ENCODE measurements around the gene PSMD13. TPM values are rescaled to one million over a fixed set of nuclear protein-coding genes. Genes with fewer than 3 reads are reported as not detected.
"Not testable (repeated sequence)": the region's sequence is repeated elsewhere in the genome, so short reads cannot be mapped to it uniquely, and the experiment has no call there.

Gene PSMD13
- 108 TPM for polyA plus RNA-seq (2013)

- H3K27ac ChIP-seq (ENCODE audit: insufficient read depth in 1 of 2, low read depth in 1 of 2, low read length in 2 of 2, poor library complexity in 1 of 2, severe bottlenecking in 2 of 2): peak within 1 kb of the TSS; percentile 93 to 97
- peak; percentile 89 to 91 (median 90) for DNase-seq
- ChIA-PET POLR2A (interaction anchor here (0.6 to 1.6 kb wide), 3 partner anchors 30 to 68 kb away, joined by 3 to 11 read pairs (median 4); partner anchors contain the start of genes BET1L and RIC8A), CTCF (interaction anchor here (1.1 to 7.9 kb wide), 6 partner anchors 13 to 40 kb away, joined by 3 to 61 read pairs (median 5); no protein-coding TSS in a partner anchor)
- H3K27me3 ChIP-seq (replicated peaks in 2 of 5; ENCODE audit: control insufficient read depth in 4 of 5, insufficient read depth in 5 of 5, low read length in 4 of 5): no peaks in the 10 kb centered on the region
- H3K36me3 ChIP-seq (ENCODE audit: control insufficient read depth in 4 of 4, insufficient read depth in 4 of 4, low read length in 3 of 4): peaks cover 2 to 26% (median 10%) of the 10 kb centered on the region in 4 experiments
- no peaks in the 10 kb centered on the region for H3K9me3 ChIP-seq (ENCODE audit: control extremely low read depth in 1 of 5, control insufficient read depth in 4 of 5, insufficient read depth in 2 of 5, low read depth in 1 of 5, low read length in 4 of 5)
- H3K4me3 ChIP-seq (ENCODE audit: control insufficient read depth in 1 of 7, extremely low read depth in 1 of 7, insufficient read depth in 4 of 7, low read depth in 2 of 7, low read length in 6 of 7): peak within 1 kb of the TSS; percentile 88 to 99 (median 94)
- WGBS (ENCODE audit: insufficient coverage): 0% methylated on average over 55 of the region's 62 CpGs
- H3K4me1 ChIP-seq (ENCODE audit: control extremely low read depth in 1 of 4, control insufficient read depth in 4 of 4, insufficient read depth in 4 of 4, low read length in 3 of 4): peaks cover 12 to 28% (median 19%) of the 10 kb centered on the region in 4 experiments
Measured at GRCh38 chr11:236774-237767, at the start of gene PSMD13. Gene PSMD13 (plus strand): TSS chr11:236976. CDS start chr11:237050, 74 bp downstream.

DNA sequence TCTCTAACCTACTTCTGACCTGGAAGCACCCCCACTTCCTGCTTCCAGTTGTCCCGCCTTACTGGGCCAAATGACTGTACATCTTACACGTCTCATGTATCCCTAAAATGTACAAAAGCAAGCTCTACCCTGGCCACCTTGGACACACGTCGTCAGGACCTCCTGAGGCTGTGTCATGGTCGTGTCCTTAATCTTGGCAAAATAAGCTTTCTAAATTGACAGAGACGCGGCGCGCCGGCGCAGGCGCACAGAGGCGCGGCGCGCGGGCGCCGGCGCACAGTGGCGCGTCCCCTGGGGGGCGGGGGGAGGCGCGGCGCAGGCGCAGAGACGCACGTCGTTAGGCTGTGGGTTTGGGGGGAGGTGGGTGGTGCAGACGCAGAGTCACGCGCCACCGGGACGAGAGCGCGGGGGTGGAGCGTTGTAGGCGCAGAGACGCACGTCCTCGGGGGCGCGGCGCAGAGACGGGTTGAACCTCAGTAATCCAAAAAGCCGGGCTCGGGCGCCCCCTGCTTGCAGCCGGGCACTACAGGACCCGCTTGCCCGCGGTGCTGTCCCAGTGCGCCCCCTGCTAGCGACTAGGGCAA lies 47.5 kb upstream of the PSMD13 start:
- H3K27me3 ChIP-seq (replicated peaks in 2 of 5; ENCODE audit: control insufficient read depth in 4 of 5, insufficient read depth in 5 of 5, low read length in 4 of 5); H3K4me3 ChIP-seq (ENCODE audit: control insufficient read depth in 1 of 7, extremely low read depth in 1 of 7, insufficient read depth in 4 of 7, low read depth in 2 of 7, low read length in 6 of 7); H3K36me3 ChIP-seq (ENCODE audit: control insufficient read depth in 4 of 4, insufficient read depth in 4 of 4, low read length in 3 of 4); H3K9me3 ChIP-seq (ENCODE audit: control extremely low read depth in 1 of 5, control insufficient read depth in 4 of 5, insufficient read depth in 2 of 5, low read depth in 1 of 5, low read length in 4 of 5); POLR2A ChIA-PET; CTCF ChIA-PET; H3K4me1 ChIP-seq (ENCODE audit: control extremely low read depth in 1 of 4, control insufficient read depth in 4 of 4, insufficient read depth in 4 of 4, low read length in 3 of 4); H3K27ac ChIP-seq (ENCODE audit: insufficient read depth in 1 of 2, low read depth in 1 of 2, low read length in 2 of 2, poor library complexity in 1 of 2, severe bottlenecking in 2 of 2); DNase-seq: not testable (repeated sequence)
- WGBS (ENCODE audit: insufficient coverage): no CpG with 5 or more reads among the region's 55 CpGs

DNA sequence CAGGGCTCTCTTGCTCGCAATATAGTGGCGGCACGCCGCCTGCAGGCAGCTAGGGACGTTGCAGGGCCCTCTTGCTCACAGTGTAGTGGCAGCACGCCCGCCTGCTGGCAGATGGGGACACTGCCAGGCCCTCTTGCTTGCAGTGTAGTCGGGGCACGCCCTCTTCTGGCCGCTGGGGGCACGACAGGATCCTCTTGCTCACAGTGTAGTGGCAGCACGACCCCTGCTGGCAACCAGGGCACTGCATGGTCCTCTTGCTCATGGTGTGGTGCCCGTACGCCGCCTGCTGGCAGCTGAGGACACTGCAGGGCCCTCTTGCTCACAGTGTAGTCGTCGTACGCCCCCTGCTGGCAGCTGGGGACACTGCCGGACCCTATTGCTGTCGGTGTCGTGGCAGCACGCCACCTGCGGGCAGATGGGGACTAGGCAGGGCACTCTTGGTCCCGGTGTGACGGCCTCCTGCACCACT lies 46.9 kb upstream of the PSMD13 start:
- CTCF ChIA-PET; DNase-seq; H3K9me3 ChIP-seq (ENCODE audit: control extremely low read depth in 1 of 5, control insufficient read depth in 4 of 5, insufficient read depth in 2 of 5, low read depth in 1 of 5, low read length in 4 of 5); H3K27ac ChIP-seq (ENCODE audit: insufficient read depth in 1 of 2, low read depth in 1 of 2, low read length in 2 of 2, poor library complexity in 1 of 2, severe bottlenecking in 2 of 2); H3K27me3 ChIP-seq (replicated peaks in 2 of 5; ENCODE audit: control insufficient read depth in 4 of 5, insufficient read depth in 5 of 5, low read length in 4 of 5); H3K36me3 ChIP-seq (ENCODE audit: control insufficient read depth in 4 of 4, insufficient read depth in 4 of 4, low read length in 3 of 4); H3K4me1 ChIP-seq (ENCODE audit: control extremely low read depth in 1 of 4, control insufficient read depth in 4 of 4, insufficient read depth in 4 of 4, low read length in 3 of 4); H3K4me3 ChIP-seq (ENCODE audit: control insufficient read depth in 1 of 7, extremely low read depth in 1 of 7, insufficient read depth in 4 of 7, low read depth in 2 of 7, low read length in 6 of 7); POLR2A ChIA-PET: not testable (repeated sequence)
- 67% methylated on average over 6 of the region's 25 CpGs for WGBS (ENCODE audit: insufficient coverage)

DNA sequence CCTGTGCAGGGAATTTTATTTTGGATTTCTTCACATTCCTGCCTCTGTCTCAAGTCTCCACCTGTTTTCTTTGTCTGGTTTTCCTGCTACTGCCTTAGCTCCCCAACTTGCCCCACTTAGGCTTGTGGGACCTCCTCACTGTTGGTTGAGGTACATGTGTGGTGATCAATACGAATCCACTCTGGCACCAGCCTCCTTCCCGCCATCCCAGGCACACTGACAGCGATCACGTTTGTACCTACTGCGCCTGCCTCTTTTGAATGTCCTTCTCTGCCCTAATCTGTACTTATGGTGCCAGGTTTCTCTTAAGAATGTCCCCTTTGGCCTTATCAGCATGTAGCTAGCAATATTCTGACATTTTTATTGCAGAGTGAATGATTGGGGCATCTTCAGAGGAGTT lies 46.2 kb upstream of the PSMD13 start:
- CTCF ChIA-PET: not testable (repeated sequence)

GRCh38 chr11:191490-192478 lies 45.0 kb upstream of the PSMD13 start:
- H3K4me1 ChIP-seq (ENCODE audit: control extremely low read depth in 1 of 4, control insufficient read depth in 4 of 4, insufficient read depth in 4 of 4, low read length in 3 of 4); H3K27ac ChIP-seq (ENCODE audit: insufficient read depth in 1 of 2, low read depth in 1 of 2, low read length in 2 of 2, poor library complexity in 1 of 2, severe bottlenecking in 2 of 2); H3K27me3 ChIP-seq (replicated peaks in 2 of 5; ENCODE audit: control insufficient read depth in 4 of 5, insufficient read depth in 5 of 5, low read length in 4 of 5); POLR2A ChIA-PET; H3K9me3 ChIP-seq (ENCODE audit: control extremely low read depth in 1 of 5, control insufficient read depth in 4 of 5, insufficient read depth in 2 of 5, low read depth in 1 of 5, low read length in 4 of 5); H3K36me3 ChIP-seq (ENCODE audit: control insufficient read depth in 4 of 4, insufficient read depth in 4 of 4, low read length in 3 of 4): not testable (repeated sequence)
- CTCF ChIA-PET: interaction anchor here (1.8 kb wide), 1 partner anchor 59 kb away, joined by 3 read pairs; no protein-coding TSS in a partner anchor
- peak overlapping the region in 1 of 7 experiments; percentile 16 for H3K4me3 ChIP-seq (ENCODE audit: control insufficient read depth in 1 of 7, extremely low read depth in 1 of 7, insufficient read depth in 4 of 7, low read depth in 2 of 7, low read length in 6 of 7)
- peak in 1 of 3 donors; percentile 4 for DNase-seq
- no CpG with 5 or more reads among the region's 8 CpGs for WGBS (ENCODE audit: insufficient coverage)

More for the DNA sequence above, 46.2 kb upstream of the PSMD13 start:
- H3K4me3 ChIP-seq (ENCODE audit: control insufficient read depth in 1 of 7, extremely low read depth in 1 of 7, insufficient read depth in 4 of 7, low read depth in 2 of 7, low read length in 6 of 7); H3K36me3 ChIP-seq (ENCODE audit: control insufficient read depth in 4 of 4, insufficient read depth in 4 of 4, low read length in 3 of 4); H3K27me3 ChIP-seq (replicated peaks in 2 of 5; ENCODE audit: control insufficient read depth in 4 of 5, insufficient read depth in 5 of 5, low read length in 4 of 5); H3K4me1 ChIP-seq (ENCODE audit: control extremely low read depth in 1 of 4, control insufficient read depth in 4 of 4, insufficient read depth in 4 of 4, low read length in 3 of 4); H3K27ac ChIP-seq (ENCODE audit: insufficient read depth in 1 of 2, low read depth in 1 of 2, low read length in 2 of 2, poor library complexity in 1 of 2, severe bottlenecking in 2 of 2); POLR2A ChIA-PET; DNase-seq; H3K9me3 ChIP-seq (ENCODE audit: control extremely low read depth in 1 of 5, control insufficient read depth in 4 of 5, insufficient read depth in 2 of 5, low read depth in 1 of 5, low read length in 4 of 5): not testable (repeated sequence)
- no CpG with 5 or more reads among the region's 5 CpGs for WGBS (ENCODE audit: insufficient coverage)

DNA sequence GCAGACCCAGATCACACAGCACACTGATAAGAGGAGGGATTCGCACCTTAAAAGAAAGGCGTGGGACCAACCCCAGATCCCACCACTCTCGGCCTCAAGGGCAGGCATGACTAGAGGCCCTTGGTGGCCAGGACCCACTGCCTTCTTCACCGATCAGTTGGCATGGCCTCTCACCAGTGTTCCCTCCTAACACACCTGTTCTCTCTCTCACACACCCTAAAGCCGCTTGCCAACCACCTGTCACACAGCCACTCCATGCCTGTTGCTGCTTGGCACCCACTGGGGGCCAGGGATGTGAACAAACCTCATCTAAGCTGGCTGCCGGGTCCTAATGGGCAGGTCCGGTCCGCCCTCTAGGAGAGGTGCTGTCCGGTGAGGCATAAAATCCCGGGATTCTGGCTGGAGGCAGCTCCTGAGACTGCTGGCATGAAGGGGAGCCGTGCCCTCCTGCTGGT lies 44.1 kb upstream of the PSMD13 start, which contains the start of gene SCGB1C1:
SCGB1C1 (plus strand) TSS at position 405 of the 455 bp plus-strand sequence; CDS start at position 427, 22 bp downstream.
- CTCF ChIA-PET: interaction anchor here (1.8 kb wide), 1 partner anchor 58 kb away, joined by 3 read pairs; no protein-coding TSS in a partner anchor
- H3K4me1 ChIP-seq (ENCODE audit: control extremely low read depth in 1 of 4, control insufficient read depth in 4 of 4, insufficient read depth in 4 of 4, low read length in 3 of 4); H3K27ac ChIP-seq (ENCODE audit: insufficient read depth in 1 of 2, low read depth in 1 of 2, low read length in 2 of 2, poor library complexity in 1 of 2, severe bottlenecking in 2 of 2); H3K9me3 ChIP-seq (ENCODE audit: control extremely low read depth in 1 of 5, control insufficient read depth in 4 of 5, insufficient read depth in 2 of 5, low read depth in 1 of 5, low read length in 4 of 5); DNase-seq; H3K36me3 ChIP-seq (ENCODE audit: control insufficient read depth in 4 of 4, insufficient read depth in 4 of 4, low read length in 3 of 4); H3K27me3 ChIP-seq (replicated peaks in 2 of 5; ENCODE audit: control insufficient read depth in 4 of 5, insufficient read depth in 5 of 5, low read length in 4 of 5); POLR2A ChIA-PET; H3K4me3 ChIP-seq (ENCODE audit: control insufficient read depth in 1 of 7, extremely low read depth in 1 of 7, insufficient read depth in 4 of 7, low read depth in 2 of 7, low read length in 6 of 7): not testable (repeated sequence)
- no CpG with 5 or more reads among the region's 11 CpGs for WGBS (ENCODE audit: insufficient coverage)

All from common myeloid progenitor, CD34-positive (primary cell).